SK-N-SH (cell line): ENCODE measurements around the gene PITPNM3. TPM values are rescaled to one million over a fixed set of nuclear protein-coding genes. Genes with fewer than 3 reads are reported as not detected.

ENCODE experiments used
- CTCF ChIA-PET: fragments of 300-600, 350-600 bp; formaldehyde crosslinking; extraction: SDS; loops from one replicate; lab custom pipeline; 2021; lab: Yijun Ruan, JAX
- POLR2A ChIA-PET: fragments of 350-600 bp; sonication (Branson Sonifier 250); formaldehyde crosslinking; extraction: SDS; loops from one replicate; lab custom pipeline; 2020; ENCODE audit warnings: antibody characterized with exemption, inconsistent platforms; lab: Yijun Ruan, JAX
- DNase-seq: peaks from one replicate; pipeline ENCODE4 v3.0.0; 2012
- H2AFZ ChIP-seq: fragments of 200-600 bp; sonication (generic); 2 replicates; pipeline ENCODE4 v1.8.1; 2016; ENCODE audit warnings: antibody characterized with exemption, mild to moderate bottlenecking, low read depth
- H3F3A ChIP-seq: fragments of 200-600 bp; sonication (generic); replicated peaks from 2 replicates; pipeline ENCODE3; 2016; ENCODE audit warnings: antibody characterized with exemption, mild to moderate bottlenecking; ENCODE audit not compliant: insufficient read depth
- H3K27ac ChIP-seq, 2 experiments: fragments of 200-500 bp in 1 of 2; fragments of 200-600 bp in 1 of 2; sonication (Bioruptor generic) in 1 of 2; sonication (generic), shearing (Covaris generic) in 1 of 2; 2 replicates each; pipeline versions ENCODE4 v1.5.1 to v1.6.1; 2014 to 2016; ENCODE audit warnings: low read depth in 2 of 2, inconsistent platforms in 1 of 2, low read length in 1 of 2, mild to moderate bottlenecking in 1 of 2, mixed read lengths in 1 of 2
- H3K27me3 ChIP-seq: fragments of 200-600 bp; sonication (generic), shearing (Covaris generic); 2 replicates; pipeline ENCODE4 v1.6.1; 2016; ENCODE audit warnings: mixed run types; ENCODE audit not compliant: insufficient read depth
- H3K36me3 ChIP-seq, 2 experiments: fragments of 200-500 bp in 1 of 2; fragments of 200-600 bp in 1 of 2; sonication (Bioruptor generic) in 1 of 2; sonication (generic) in 1 of 2; replicated peaks in 1 of 2; 2 replicates each; pipeline versions ENCODE3 to v1.5.1; 2014 to 2016; ENCODE audit warnings: low read length in 1 of 2, mild to moderate bottlenecking in 1 of 2; ENCODE audit not compliant: insufficient read depth in 2 of 2, control insufficient read depth in 1 of 2
- H3K4me1 ChIP-seq, 2 experiments: fragments of 200-500 bp in 1 of 2; fragments of 200-600 bp in 1 of 2; sonication (Bioruptor generic) in 1 of 2; sonication (generic), shearing (Covaris generic) in 1 of 2; 2 replicates each; pipeline versions ENCODE4 v1.5.1 to v1.6.1; 2014 to 2016; ENCODE audit warnings: low read depth in 1 of 2, low read length in 1 of 2, mixed run types in 1 of 2; ENCODE audit not compliant: insufficient read depth in 2 of 2, control insufficient read depth in 1 of 2
- H3K4me2 ChIP-seq: fragments of 200-600 bp; sonication (generic), shearing (Covaris generic); 2 replicates; pipeline ENCODE4 v1.6.1; 2017; ENCODE audit warnings: mixed run types
- H3K4me3 ChIP-seq, 2 experiments: fragments of 200-500 bp in 1 of 2; fragments of 200-600 bp in 1 of 2; sonication (Bioruptor generic) in 1 of 2; sonication (generic), shearing (Covaris generic) in 1 of 2; 2 replicates each; pipeline versions ENCODE4 v1.5.1 to v1.8.1; 2014 to 2016; ENCODE audit warnings: low read depth in 2 of 2, inconsistent platforms in 1 of 2, low read length in 1 of 2, mild to moderate bottlenecking in 1 of 2, mixed read lengths in 1 of 2, moderate library complexity in 1 of 2
- H3K79me2 ChIP-seq: fragments of 200-600 bp; sonication (generic); 2 replicates; pipeline ENCODE4 v1.8.1; 2017; ENCODE audit warnings: mild to moderate bottlenecking; ENCODE audit not compliant: insufficient read depth
- H3K9ac ChIP-seq: fragments of 200-600 bp; sonication (generic); 2 replicates; pipeline ENCODE4 v1.6.1; 2017; ENCODE audit warnings: mixed run types
- H3K9me2 ChIP-seq: fragments of 200-600 bp; sonication (generic); 2 replicates; pipeline ENCODE4 v1.6.1; 2017; ENCODE audit warnings: mixed run types
- H3K9me3 ChIP-seq: fragments of 200-600 bp; sonication (generic); 2 replicates; pipeline ENCODE4 v1.6.1; 2017; ENCODE audit warnings: mixed run types, mild to moderate bottlenecking, moderate library complexity
- H4K20me1 ChIP-seq: fragments of 200-600 bp; sonication (generic); 2 replicates; pipeline ENCODE4 v1.6.1; 2017; ENCODE audit warnings: mild to moderate bottlenecking, mixed run types; ENCODE audit not compliant: insufficient read depth
- CHD2 ChIP-seq: fragments of 150-350 bp; IDR thresholded peaks from 2 replicates; pipeline ENCODE4 v1.6.1; 2018; ENCODE audit warnings: low read length; ENCODE audit not compliant: partially characterized antibody
- EZH2phosphoT487 ChIP-seq: fragments of 200-600 bp; sonication (generic); IDR thresholded peaks from 2 replicates; pipeline ENCODE4 v1.6.1; 2017; ENCODE audit warnings: low read depth, mixed run types, mild to moderate bottlenecking, antibody characterized with exemption, moderate library complexity, borderline replicate concordance
- FOXJ3 ChIP-seq: sonication (generic); formaldehyde crosslinking; IDR thresholded peaks from 2 replicates; pipeline ENCODE4 v1.5.1; 2020; ENCODE audit warnings: mild to moderate bottlenecking, missing genetic modification reagents
- GATA2 ChIP-seq: sonication (generic); formaldehyde crosslinking; IDR thresholded peaks from 2 replicates; pipeline ENCODE4 v1.5.0; 2020; ENCODE audit warnings: mild to moderate bottlenecking, missing genetic modification reagents
- JUND ChIP-seq: IDR thresholded peaks from 2 replicates; pipeline ENCODE4 v1.4.0; 2012
- MXI1 ChIP-seq: IDR thresholded peaks from 2 replicates; pipeline ENCODE4 v1.6.1; 2012; ENCODE audit warnings: mild to moderate bottlenecking, low read depth, low read length, improper control_type of control experiment
- PBX3 ChIP-seq: IDR thresholded peaks from 2 replicates; pipeline ENCODE4; 2012
- POLR2AphosphoS5 ChIP-seq: IDR thresholded peaks from 2 replicates; pipeline ENCODE4 v1.6.1; 2012; ENCODE audit warnings: low read depth, low read length
- RAD21 ChIP-seq: IDR thresholded peaks from 2 replicates; pipeline ENCODE4 v1.6.1; 2012; ENCODE audit warnings: mild to moderate bottlenecking, low read length
- SIN3A ChIP-seq: IDR thresholded peaks from 2 replicates; pipeline ENCODE4 v1.6.1; 2012; ENCODE audit warnings: low read depth, mild to moderate bottlenecking, low read length, moderate library complexity, borderline replicate concordance
- TCF12 ChIP-seq: IDR thresholded peaks from 2 replicates; pipeline ENCODE4 v1.4.0; 2012
- TEAD4 ChIP-seq: IDR thresholded peaks from 2 replicates; pipeline ENCODE4 v1.4.0; 2012; ENCODE audit warnings: mild to moderate bottlenecking, borderline replicate concordance; ENCODE audit not compliant: insufficient read depth
- USF1 ChIP-seq: IDR thresholded peaks from 2 replicates; pipeline ENCODE4 v1.4.0; 2012; ENCODE audit warnings: low read depth, borderline replicate concordance
- WGBS: methylation state at CpG from one replicate; pipeline ENCODE4 v1.1.6; 2017; ENCODE audit warnings: low lambda C conversion rate; 5-methylcytosine and 5-hydroxymethylcytosine counted together
- polyA plus RNA-seq, 3 experiments: library from polyadenylated mRNA; depleted of rRNA; stranded (reverse); fragments of >200 nt; gene quantifications; 2 replicates each; pipeline ENCODE4 v1.2.3, GENCODE V29; 2012

PITPNM3 gene
- polyA plus RNA-seq, 1 of the 3 experiments (the other 2 are of a cell fraction): 0.82 TPM

- Histone ChIP-seq H3K4me1 (no peaks in the 10 kb centered on the region), H3K27me3 (no peaks in the 10 kb centered on the region), H3K9me3 (no peaks in the 10 kb centered on the region), H4K20me1 (no peaks in the 10 kb centered on the region), H3K4me2 (no peak overlapping the region), H3F3A (no peaks in the 10 kb centered on the region), H3K27ac (no peak overlapping the region), H3K36me3 (peaks cover 0 to 3% of the 10 kb centered on the region in 2 experiments), H2AFZ (no peak overlapping the region), H3K9me2 (no peaks in the 10 kb centered on the region), H3K79me2 (no peaks in the 10 kb centered on the region), H3K9ac (no peak overlapping the region), H3K4me3 (no peak overlapping the region)
- ChIA-PET POLR2A (no interaction called here), CTCF (no interaction called here)
- no peak for TF ChIP-seq EZH2phosphoT487
- 100% methylated on average over 4 of the region's 4 CpGs for WGBS
- no peak for DNase-seq
Observed at GRCh38 chr17:6541886-6542285, 14.5 kb downstream of the PITPNM3 start.

- H3K27ac ChIP-seq: no peak overlapping the region
- DNase-seq: no peak
- H3K36me3 ChIP-seq: peaks cover 0 to 3% of the 10 kb centered on the region in 2 experiments
- no peaks in the 10 kb centered on the region for H3K9me3 ChIP-seq
- no peaks in the 10 kb centered on the region for H3K9me2 ChIP-seq
- H3K27me3 ChIP-seq: no peaks in the 10 kb centered on the region
- no peak overlapping the region for H3K4me2 ChIP-seq
- no peaks in the 10 kb centered on the region for H3F3A ChIP-seq
- ChIA-PET CTCF (interaction anchor here (1.5 kb wide), 1 partner anchor 67 kb away, joined by 5 read pairs; no protein-coding TSS in a partner anchor), POLR2A (no interaction called here)
- no peak overlapping the region for H3K4me3 ChIP-seq
- H2AFZ ChIP-seq: no peak overlapping the region
- TF ChIP-seq EZH2phosphoT487 (no peak), POLR2AphosphoS5 (no peak), GATA2 (CRISPR knock-in tag) (no peak), RAD21 (no peak), USF1 (no peak), PBX3 (no peak), JUND (no peak), SIN3A (no peak), MXI1 (no peak), TCF12 (no peak), FOXJ3 (CRISPR knock-in tag) (no peak), CHD2 (no peak), TEAD4 (no peak)
- WGBS: 63% methylated on average over 3 of the region's 3 CpGs
- H3K9ac ChIP-seq: no peak overlapping the region
- no peaks in the 10 kb centered on the region for H3K4me1 ChIP-seq
- H4K20me1 ChIP-seq: no peaks in the 10 kb centered on the region
- no peaks in the 10 kb centered on the region for H3K79me2 ChIP-seq
Observed at GRCh38 chr17:6539871-6540270, 16.5 kb downstream of the PITPNM3 start.
